IPS-18a (cell line): ENCODE measurements around the gene EP400.

ENCODE experiments used
- H3K27ac ChIP-seq: one replicate; pipeline ENCODE4 v1.5.1; 2013; ENCODE audit warnings: low read length
- H3K27me3 ChIP-seq: one replicate; pipeline ENCODE4 v1.6.1; 2013; ENCODE audit warnings: mild to moderate bottlenecking, low read length; ENCODE audit not compliant: control insufficient read depth, insufficient read depth
- H3K36me3 ChIP-seq: one replicate; pipeline ENCODE4 v1.6.1; 2013; ENCODE audit warnings: low read depth, low read length; ENCODE audit not compliant: control insufficient read depth
- H3K4me1 ChIP-seq: one replicate; pipeline ENCODE4 v1.6.1; 2013; ENCODE audit warnings: low read depth, low read length; ENCODE audit not compliant: control insufficient read depth
- H3K4me3 ChIP-seq: one replicate; pipeline ENCODE4 v1.5.1; 2013; ENCODE audit warnings: low read length
- H3K9ac ChIP-seq: one replicate; pipeline ENCODE4 v1.6.1; 2013; ENCODE audit warnings: mild to moderate bottlenecking, low read length, moderate library complexity
- H3K9me3 ChIP-seq: one replicate; pipeline ENCODE4 v1.6.1; 2013; ENCODE audit warnings: low read depth, low read length; ENCODE audit not compliant: control insufficient read depth

EP400 gene

DNA sequence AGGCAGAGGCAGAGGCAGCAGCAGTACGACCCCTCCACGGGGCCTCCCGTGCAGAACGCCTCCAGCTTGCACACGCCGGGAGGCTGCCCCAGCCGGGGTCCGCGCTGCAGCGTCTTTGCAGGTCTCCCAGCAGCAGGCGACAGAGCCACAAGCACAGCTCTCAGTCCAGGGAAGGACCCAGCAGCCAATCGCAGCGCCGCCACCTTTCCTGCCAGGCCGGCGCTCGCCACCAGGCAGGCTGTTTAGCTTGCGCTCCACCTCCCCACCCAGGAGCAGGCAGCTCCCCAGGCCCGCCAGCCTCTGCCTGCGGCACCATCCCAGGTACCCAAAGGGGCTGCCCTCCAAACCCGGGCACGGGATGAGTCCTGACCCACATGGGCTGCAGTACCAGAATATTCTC lies 169.1 kb downstream of the EP400 start:
- H3K9me3 ChIP-seq: no peaks in the 10 kb centered on the region
- no peak overlapping the region for H3K4me3 ChIP-seq
- no peak overlapping the region for H3K9ac ChIP-seq

DNA sequence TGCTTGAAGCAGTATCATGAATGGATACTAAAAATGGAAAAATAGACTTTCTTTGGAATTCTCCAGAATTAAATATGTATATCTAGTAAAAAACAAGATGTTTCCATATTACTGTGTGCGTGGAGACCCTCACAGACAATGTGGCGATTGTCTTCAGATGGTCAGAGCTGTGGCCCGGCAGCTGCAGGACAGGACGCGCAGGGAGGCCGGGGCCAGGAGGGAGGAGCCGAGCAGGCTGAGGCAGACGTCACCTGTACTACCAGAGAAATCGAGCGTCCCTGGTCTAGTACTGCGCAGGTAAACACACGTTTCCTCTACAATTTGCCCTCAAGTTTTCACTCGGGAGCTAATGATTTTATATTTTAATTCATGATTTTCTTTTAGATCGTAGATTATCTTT lies 171.5 kb downstream of the EP400 start:
- Histone ChIP-seq H3K36me3 (peaks cover 14% of the 10 kb centered on the region), H3K4me1 (no peaks in the 10 kb centered on the region), H3K27me3 (no peaks in the 10 kb centered on the region), H3K27ac (no peak overlapping the region), H3K9me3 (no peaks in the 10 kb centered on the region), H3K9ac (no peak overlapping the region), H3K4me3 (no peak overlapping the region)

More for the DNA sequence above, 169.1 kb downstream of the EP400 start:
- H3K4me1 ChIP-seq: no peaks in the 10 kb centered on the region
- peaks cover 22% of the 10 kb centered on the region for H3K36me3 ChIP-seq
- no peaks in the 10 kb centered on the region for H3K27me3 ChIP-seq
- no peak overlapping the region for H3K27ac ChIP-seq

DNA sequence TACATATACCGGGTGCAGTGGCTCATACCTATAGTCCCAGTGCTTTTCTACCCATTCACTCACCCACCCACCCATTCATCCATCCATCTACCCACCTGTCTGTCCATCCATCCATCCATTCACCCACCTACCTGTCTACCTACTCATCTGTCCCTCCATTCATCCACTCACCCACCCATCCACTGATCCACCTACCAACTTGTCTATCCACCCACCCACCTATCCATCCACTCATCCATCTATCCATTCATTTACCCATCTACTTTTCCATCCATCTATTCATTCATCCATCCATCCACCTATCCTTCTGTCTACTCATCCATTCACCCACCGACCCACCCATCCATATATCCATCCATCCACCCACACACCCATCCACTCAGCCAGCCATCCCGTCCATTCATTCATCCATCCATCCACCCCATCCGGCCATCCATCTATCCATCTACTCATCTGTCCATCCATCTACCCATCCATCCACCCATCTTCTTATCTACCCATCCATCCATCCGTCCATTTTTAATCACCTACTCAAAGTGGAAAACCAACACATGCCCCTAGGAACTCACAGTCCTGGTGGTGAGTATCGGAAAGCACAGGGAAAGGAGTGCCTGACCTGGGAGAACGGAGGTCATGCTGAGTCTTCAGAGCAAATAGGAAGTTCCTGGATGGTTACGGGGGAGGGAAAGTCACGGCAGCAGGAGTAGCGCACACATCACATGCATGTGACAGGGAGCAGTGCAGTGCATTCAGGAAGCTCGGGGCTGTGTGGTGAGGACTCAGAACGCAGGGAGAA lies 174.4 kb downstream of the EP400 start:
- Histone ChIP-seq H3K9me3 (peaks cover 6% of the 10 kb centered on the region), H3K36me3 (peaks cover 27% of the 10 kb centered on the region), H3K9ac (no peak overlapping the region), H3K27me3 (no peaks in the 10 kb centered on the region), H3K4me3 (no peak overlapping the region), H3K4me1 (no peaks in the 10 kb centered on the region), H3K27ac (no peak overlapping the region)

DNA sequence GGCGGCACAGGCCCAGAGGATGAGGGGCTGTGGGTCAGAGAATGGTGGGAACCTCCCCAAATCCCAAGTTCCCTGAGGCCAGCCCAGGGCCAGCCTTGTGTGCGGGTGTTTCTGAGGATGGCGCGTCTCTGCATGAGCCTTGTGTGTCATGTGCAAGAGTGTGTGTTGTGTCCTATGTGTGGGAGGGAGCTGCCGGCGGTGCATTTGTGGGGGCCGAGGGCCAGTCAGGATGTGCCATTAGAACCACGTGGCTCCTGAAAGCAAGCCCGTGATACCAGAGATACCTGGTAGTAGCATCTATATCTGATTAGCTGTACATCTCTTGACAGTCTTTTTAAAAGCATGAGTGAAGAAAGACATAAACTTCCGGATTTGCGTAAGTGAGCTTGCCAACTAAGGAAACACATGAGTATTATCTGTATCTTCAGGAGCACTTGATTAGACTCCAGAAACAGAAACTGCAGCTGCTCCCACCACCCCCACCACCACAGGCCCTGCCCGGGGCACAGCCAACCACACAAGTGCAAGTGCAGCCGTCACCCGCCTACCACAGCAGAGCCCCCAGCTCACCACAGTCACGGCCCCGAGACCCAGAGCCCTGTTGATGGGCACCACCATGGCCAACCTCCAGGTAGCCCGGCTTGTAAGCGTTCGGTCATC lies 175.2 kb downstream of the EP400 start:
- Histone ChIP-seq H3K4me3 (no peak overlapping the region), H3K9ac (no peak overlapping the region), H3K27me3 (no peaks in the 10 kb centered on the region), H3K36me3 (peaks cover 27% of the 10 kb centered on the region), H3K27ac (no peak overlapping the region), H3K9me3 (peaks cover 6% of the 10 kb centered on the region), H3K4me1 (no peaks in the 10 kb centered on the region)

DNA sequence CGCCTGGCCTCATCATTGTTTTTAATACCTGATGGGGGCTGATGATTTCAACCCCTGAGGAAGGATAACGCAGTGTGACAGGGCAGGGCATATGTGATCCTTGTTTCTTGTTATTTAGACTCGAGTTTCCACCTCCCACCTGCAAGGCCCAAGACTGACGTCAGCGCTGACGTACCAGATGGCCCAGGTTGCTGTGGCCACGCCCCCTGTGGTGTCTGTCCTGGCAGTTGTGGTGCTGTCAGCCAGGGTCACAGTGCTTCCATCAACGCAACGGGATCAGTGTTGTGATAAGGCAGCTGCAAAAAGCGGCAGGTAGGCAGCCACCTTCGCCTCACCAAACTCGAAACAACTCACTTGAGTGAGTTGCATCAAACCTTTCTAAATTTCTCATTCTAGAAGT lies 176.0 kb downstream of the EP400 start:
- Histone ChIP-seq H3K9me3 (peaks cover 6% of the 10 kb centered on the region), H3K4me3 (no peak overlapping the region), H3K4me1 (no peaks in the 10 kb centered on the region), H3K27me3 (no peaks in the 10 kb centered on the region), H3K27ac (no peak overlapping the region), H3K9ac (no peak overlapping the region), H3K36me3 (peaks cover 27% of the 10 kb centered on the region)

DNA sequence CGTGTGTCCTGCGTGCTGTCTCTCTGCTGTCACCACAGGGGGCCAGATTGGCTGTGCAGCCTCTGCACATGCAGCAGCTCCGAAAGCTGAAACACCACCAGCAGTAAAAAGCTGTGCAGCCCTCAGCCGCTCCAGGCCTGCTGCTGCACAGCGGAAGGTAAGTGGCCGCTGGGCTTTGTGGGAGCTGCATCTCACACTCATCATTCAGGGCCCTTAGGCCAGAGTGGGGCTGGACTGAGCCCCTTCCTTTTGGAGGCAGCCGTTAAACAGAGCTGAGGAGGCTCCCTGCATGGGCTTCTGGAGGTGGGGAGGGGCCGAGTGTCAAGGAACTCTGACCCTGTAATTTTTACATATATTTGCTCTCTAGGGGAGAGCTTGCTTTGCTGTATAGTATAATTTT lies 177.3 kb downstream of the EP400 start:
- H3K27ac ChIP-seq: no peak overlapping the region
- H3K36me3 ChIP-seq: peaks cover 21% of the 10 kb centered on the region
- H3K4me1 ChIP-seq: no peaks in the 10 kb centered on the region
- no peak overlapping the region for H3K9ac ChIP-seq
- H3K9me3 ChIP-seq: peaks cover 6% of the 10 kb centered on the region
- no peaks in the 10 kb centered on the region for H3K27me3 ChIP-seq
- H3K4me3 ChIP-seq: no peak overlapping the region

DNA sequence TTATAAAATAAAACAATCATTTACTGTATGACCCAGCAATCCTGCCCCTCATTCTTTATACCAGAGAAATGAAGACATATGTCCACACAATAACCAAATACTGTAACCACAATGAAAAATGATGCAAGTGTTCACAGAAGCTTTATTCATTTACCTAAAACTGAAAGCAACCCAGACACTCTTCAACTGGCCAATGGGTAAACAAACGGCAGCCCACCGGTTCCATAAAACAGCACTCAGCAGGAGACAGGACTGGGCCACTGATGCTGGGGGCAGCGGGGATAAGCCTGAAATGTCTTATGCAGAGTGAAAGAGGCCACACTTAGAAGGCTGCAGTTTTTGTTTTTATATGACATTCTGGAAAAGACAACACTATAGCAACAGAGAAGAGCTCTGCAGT lies 179.3 kb downstream of the EP400 start:
- peaks cover 6% of the 10 kb centered on the region for H3K9me3 ChIP-seq
- H3K27ac ChIP-seq: no peak overlapping the region
- no peak overlapping the region for H3K9ac ChIP-seq
- no peak overlapping the region for H3K4me3 ChIP-seq
- H3K36me3 ChIP-seq: peaks cover 21% of the 10 kb centered on the region
- H3K27me3 ChIP-seq: no peaks in the 10 kb centered on the region
- H3K4me1 ChIP-seq: no peaks in the 10 kb centered on the region

DNA sequence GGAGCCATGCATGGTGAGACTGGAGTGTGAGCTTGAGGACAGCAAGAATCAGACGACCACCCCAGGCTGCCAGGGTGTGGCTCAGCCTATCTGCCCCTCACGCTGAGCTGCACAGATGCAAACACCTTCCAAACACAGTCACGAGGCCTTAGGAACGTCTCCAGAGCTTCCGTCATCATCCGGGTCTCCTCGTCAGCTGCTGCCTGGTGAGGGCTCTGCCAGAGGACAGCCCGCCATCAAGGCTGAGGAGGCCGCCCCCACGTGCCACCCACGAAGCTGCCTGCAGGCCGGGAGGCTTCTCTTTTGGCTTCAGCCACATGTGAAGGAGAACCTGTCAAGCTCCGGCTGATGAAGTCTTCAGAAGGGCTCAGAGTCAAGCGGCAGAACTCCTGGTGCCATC lies 180.9 kb downstream of the EP400 start:
- Histone ChIP-seq H3K27ac (no peak overlapping the region), H3K27me3 (no peaks in the 10 kb centered on the region), H3K9ac (no peak overlapping the region), H3K4me1 (no peaks in the 10 kb centered on the region), H3K4me3 (no peak overlapping the region), H3K36me3 (peaks cover 17% of the 10 kb centered on the region), H3K9me3 (peaks cover 6% of the 10 kb centered on the region)
